ENCODE measurements around the gene SLCO3A1. TPM values are rescaled to one million over a fixed set of nuclear protein-coding genes. Genes with fewer than 3 reads are reported as not detected.

SLCO3A1 gene
- total RNA-seq, 3 donors from 2014 or later = 13.4 to 23.8 (median 14.3) TPM

DNA sequence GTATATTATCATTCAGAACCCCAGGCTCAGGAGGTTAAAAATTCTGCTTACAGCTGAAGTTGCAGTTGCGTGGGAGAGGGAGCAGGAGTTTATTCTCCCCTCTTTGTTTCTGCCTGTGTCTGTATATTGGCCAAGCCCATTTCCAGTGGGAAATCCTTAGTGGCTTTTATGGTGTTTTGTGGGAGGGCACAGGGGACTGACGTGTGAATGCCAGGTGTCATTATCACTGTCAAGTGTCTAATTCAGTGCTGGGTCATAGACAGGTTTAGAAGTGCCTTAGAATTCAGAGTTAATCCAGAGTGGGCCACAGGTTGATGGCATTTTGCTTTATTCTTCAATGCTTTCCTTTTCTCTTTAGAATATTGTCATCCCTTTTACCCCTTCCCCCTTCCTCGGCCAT is 33.4 kb downstream of the SLCO3A1 start:
- Histone ChIP-seq H3K4me1 (ENCODE audit: low read depth) (peaks cover 28% of the 10 kb centered on the region), H3K4me3 (no peak overlapping the region), H3K36me3 (ENCODE audit: low read depth) (no peaks in the 10 kb centered on the region), H3K9me3 (no peaks in the 10 kb centered on the region)
- TF ChIP-seq, protein P1, sequence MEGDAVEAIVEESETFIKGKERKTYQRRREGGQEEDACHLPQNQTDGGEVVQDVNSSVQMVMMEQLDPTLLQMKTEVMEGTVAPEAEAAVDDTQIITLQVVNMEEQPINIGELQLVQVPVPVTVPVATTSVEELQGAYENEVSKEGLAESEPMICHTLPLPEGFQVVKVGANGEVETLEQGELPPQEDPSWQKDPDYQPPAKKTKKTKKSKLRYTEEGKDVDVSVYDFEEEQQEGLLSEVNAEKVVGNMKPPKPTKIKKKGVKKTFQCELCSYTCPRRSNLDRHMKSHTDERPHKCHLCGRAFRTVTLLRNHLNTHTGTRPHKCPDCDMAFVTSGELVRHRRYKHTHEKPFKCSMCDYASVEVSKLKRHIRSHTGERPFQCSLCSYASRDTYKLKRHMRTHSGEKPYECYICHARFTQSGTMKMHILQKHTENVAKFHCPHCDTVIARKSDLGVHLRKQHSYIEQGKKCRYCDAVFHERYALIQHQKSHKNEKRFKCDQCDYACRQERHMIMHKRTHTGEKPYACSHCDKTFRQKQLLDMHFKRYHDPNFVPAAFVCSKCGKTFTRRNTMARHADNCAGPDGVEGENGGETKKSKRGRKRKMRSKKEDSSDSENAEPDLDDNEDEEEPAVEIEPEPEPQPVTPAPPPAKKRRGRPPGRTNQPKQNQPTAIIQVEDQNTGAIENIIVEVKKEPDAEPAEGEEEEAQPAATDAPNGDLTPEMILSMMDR (IDR thresholded peaks at IDR 0.05) = no peak
- DNase-seq = no peak
- no peak for ATAC-seq
- intact Hi-C loops (cut with DNase I, micrococcal nuclease) = no loop called here

GRCh38 chr15:91887321-91887720 is 33.8 kb downstream of the SLCO3A1 start:
- intact Hi-C loops (cut with DNase I, micrococcal nuclease) = no loop called here
- DNase-seq (no peak), ATAC-seq (no peak)
- Histone ChIP-seq H3K4me3 (no peak overlapping the region), H3K4me1 (ENCODE audit: low read depth) (peaks cover 28% of the 10 kb centered on the region), H3K9me3 (no peaks in the 10 kb centered on the region), H3K36me3 (ENCODE audit: low read depth) (no peaks in the 10 kb centered on the region)
- TF ChIP-seq, protein P1 (IDR thresholded peaks at IDR 0.05) = no peak

DNA sequence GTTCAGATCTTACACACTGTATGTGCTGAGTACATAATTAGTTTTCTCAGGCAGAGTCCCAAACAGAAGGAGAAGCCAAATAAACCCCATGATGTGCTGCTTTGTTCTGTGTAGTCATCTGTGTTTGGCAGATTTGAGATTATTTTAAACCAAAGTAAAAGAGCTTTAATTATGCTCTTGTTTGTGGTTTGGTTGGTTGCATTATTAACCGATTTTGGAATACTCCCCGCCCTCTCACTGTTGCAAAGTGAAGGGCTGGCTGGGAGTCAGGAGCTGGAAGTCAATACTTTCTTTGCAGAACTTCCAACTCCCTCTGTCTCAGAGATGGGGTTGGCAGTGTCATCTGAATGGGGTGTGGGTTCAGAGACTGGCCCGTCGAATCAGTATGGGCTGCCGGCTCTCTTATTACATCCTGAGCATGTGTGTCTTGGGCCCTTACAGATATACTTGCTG is 34.4 kb downstream of the SLCO3A1 start:
- peak; percentile 36 for ATAC-seq
- Histone ChIP-seq H3K36me3 (ENCODE audit: low read depth) (no peaks in the 10 kb centered on the region), H3K4me1 (ENCODE audit: low read depth) (peaks cover 28% of the 10 kb centered on the region), H3K4me3 (no peak overlapping the region), H3K9me3 (no peaks in the 10 kb centered on the region)
- DNase-seq = no peak
- TF ChIP-seq, protein P1 (IDR thresholded peaks at IDR 0.05) = no peak
- intact Hi-C loops (cut with DNase I, micrococcal nuclease) = no loop called here

- DNase-seq = peak in 1 of 3 donors; percentile 39
- Histone ChIP-seq H3K36me3 (ENCODE audit: low read depth) (no peaks in the 10 kb centered on the region), H3K9me3 (no peaks in the 10 kb centered on the region), H3K4me1 (ENCODE audit: low read depth) (peaks cover 28% of the 10 kb centered on the region), H3K4me3 (no peak overlapping the region)
- peak; percentile 54 for ATAC-seq
- intact Hi-C loops (cut with DNase I, micrococcal nuclease) = no loop called here
- TF ChIP-seq, protein P1 (IDR thresholded peaks at IDR 0.05) = no peak
Measured at GRCh38 chr15:91889111-91889815, 35.8 kb downstream of the SLCO3A1 start.

DNA sequence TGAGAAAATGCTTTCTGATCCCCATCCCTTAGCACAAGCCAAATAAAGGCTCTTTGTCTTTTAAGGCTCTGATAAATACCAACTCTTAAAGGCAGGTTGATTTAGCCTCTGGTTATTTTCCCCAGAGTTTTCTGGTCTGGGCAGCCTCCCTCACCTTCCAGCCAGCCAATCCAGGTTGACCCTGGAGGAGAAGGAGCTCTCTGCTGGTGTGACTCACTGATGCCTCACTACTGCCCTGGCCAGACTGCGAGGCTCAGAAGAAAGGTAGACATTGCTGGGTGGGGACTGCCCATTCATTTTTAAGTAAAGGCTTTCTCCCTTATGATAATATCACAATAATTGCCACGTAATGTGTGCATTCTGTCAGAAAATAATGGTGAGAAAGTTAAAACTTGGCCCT is 37.1 kb downstream of the SLCO3A1 start:
- H3K4me3 ChIP-seq = no peak overlapping the region
- H3K4me1 ChIP-seq (ENCODE audit: low read depth) = peaks cover 28% of the 10 kb centered on the region
- ATAC-seq (peak; percentile 44), DNase-seq (no peak)
- H3K36me3 ChIP-seq (ENCODE audit: low read depth) = no peaks in the 10 kb centered on the region
- TF ChIP-seq, protein P1 (IDR thresholded peaks at IDR 0.05) = no peak
- H3K9me3 ChIP-seq = no peaks in the 10 kb centered on the region
- intact Hi-C loops (cut with DNase I, micrococcal nuclease) = no loop called here

All from mucosa of descending colon (tissue), 3 donors.